ENCODE data around the gene MIOX. TPM values are rescaled to one million over a fixed set of nuclear protein-coding genes. Genes with fewer than 3 reads are reported as not detected.
A peak's percentile ranks its signal among the peaks of the same experiment; 100 is the strongest.

MIOX gene
- polyA plus RNA-seq, 3 donors from 2014 or later: not detected

DNA sequence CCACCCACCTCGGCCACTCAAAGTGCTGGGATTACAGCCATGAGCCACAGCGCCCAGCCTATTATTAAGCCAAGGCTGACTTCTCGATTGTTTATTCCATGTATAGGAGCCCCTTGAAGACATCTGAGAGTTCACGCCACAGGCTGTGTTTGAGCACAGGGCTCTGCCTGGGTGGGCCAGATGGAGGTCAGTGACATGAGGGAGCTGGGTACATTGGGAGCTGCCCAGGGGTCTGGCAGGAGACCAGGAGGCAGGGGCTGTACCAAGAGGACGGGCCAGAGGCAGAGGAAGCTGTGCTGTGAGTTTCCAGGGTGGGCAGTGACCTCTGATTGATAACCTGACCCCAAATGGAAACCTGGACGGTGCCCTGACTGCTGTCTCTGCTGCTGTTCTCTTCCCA is 15.4 kb downstream of the MIOX start:
- no peak for DNase-seq
- peaks cover 5 to 10% of the 10 kb centered on the region in 2 donors for H3K4me1 Mint-ChIP-seq
- no peak overlapping the region for H3K4me3 Mint-ChIP-seq
- no peak overlapping the region for H3K27ac Mint-ChIP-seq
- H3K27me3 Mint-ChIP-seq (ENCODE audit: low read depth in 3 of 3): peaks cover 0 to 6% (median 1%) of the 10 kb centered on the region in 3 donors
- H3K36me3 Mint-ChIP-seq: no peaks in the 10 kb centered on the region
- no peaks in the 10 kb centered on the region for H3K9me3 Mint-ChIP-seq

DNA sequence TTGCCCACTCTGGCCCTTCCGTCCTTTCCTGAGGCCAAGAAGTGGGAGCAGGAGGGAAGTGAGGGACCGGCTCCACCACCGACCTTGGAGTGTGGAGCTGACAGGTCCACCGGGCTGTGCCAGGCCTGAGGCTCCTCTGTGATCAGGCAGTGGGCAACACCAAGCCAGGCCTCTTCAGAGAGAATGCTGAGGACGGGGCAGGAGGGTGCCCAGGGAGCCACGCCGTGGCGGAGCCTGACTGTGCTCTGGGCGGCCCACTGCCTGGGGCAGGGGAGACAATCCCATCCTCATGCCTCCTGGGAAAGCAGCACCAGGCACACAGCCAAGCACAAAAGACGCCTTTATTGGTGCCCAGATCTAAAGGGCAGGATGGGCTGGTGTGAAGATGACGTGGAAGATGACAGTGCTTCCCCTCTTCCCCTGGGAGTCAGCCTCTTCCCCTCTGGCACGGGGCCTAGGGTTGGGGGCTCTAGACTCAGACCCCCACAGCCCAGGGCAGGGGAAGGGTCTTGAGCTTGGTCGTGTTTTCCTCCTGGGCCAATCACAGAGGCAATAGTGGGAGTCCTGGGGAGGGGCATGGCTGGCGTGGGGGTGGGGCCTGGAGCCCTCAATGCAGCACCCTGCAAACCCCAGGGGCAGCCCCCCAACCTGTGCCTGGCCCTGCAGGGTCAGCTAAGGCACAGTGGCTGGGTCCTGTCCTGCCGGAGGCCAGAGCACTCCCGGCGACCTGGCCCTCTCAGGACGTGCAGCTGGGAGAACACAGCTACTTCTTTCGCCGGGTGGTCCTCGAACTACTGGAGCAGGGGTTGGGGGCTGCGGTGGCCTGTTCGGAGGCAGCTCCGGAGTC is 16.2 kb downstream of the MIOX start:
- Mint-ChIP-seq H3K27me3 (ENCODE audit: low read depth in 3 of 3) (peaks cover 0 to 4% (median 0%) of the 10 kb centered on the region in 3 donors), H3K4me3 (no peak overlapping the region), H3K4me1 (peaks cover 8 to 10% of the 10 kb centered on the region in 2 donors), H3K27ac (no peak overlapping the region), H3K36me3 (no peaks in the 10 kb centered on the region), H3K9me3 (no peaks in the 10 kb centered on the region)
- no peak for DNase-seq

DNA sequence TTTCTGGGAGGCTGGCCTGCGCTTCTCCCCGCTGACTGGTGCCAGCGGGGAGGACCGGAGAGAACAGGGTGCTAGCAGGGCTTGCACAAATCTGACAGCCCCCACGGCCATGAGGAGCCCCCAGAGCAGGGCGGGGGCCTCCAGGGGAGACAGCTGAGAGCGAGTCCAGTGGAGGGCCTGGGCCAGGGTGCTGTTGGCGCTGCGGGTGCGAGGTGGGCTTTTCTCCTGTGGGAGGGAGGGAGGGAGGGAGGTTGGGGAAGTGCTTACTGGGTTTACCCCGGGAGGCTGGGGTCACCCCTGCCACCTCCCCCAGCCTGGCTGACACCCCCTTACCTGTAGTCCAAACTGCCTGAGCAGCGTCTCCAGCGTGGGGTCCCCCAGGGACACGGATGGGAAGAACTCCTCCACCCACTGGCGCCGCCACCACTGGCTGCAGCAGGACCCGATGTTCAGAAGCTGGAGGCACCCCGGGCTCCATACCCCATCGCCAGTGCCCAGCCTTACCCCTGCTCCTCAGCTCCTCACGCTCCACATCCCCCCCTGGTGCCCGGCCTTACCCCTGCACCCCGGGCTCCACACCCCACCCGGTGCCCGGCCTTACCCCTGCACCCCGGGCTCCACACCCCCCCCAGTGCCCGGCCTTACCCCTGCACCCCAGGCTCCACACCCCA is 17.0 kb downstream of the MIOX start:
- no peak for DNase-seq
- Mint-ChIP-seq H3K4me1 (peaks cover 10 to 12% of the 10 kb centered on the region in 2 donors), H3K36me3 (no peaks in the 10 kb centered on the region), H3K27ac (no peak overlapping the region), H3K27me3 (ENCODE audit: low read depth in 3 of 3) (peaks cover 3 to 6% (median 3%) of the 10 kb centered on the region in 3 donors), H3K4me3 (no peak overlapping the region), H3K9me3 (no peaks in the 10 kb centered on the region)

DNA sequence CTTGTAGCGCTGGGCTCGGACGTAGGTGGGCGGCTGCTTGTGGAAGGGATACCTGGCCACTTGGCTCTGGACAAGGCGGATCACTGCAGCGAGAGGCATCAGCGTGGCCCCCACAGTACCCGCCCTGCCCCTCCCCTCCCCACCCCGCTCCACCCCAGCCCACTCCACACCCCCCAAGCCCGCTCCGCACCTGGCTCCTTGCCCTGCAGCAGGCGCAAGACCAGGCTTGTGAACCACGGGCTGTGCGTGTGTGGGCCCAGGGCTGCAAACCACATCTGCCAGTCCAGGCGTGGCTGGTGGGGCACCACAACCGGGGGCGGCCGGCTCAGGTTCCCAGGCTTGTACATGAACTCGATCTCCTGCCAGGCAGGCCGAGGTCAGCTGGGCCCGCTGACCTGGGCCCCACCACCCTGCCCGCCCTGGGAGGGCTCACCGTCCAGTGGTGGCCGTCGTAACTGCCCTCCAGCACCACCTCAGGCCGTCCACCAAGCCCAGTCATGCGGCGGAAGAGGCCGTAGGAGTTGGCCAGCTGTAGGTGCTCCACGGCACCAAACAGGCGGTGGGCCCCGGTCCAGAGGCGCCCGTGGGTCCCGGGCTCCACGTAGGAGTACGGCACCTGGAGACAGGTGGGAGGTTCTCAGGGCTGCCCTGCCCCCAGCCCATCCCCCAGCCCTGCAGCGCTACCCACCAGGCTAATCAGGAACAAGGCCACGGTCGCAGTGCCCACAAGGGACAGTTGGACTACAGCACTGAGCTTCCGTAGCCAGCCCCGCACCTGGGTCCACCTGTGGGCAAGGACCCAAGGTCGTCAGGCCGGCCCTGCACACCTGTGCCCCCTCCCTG is 17.9 kb downstream of the MIOX start:
- H3K4me1 Mint-ChIP-seq: peaks cover 16 to 22% of the 10 kb centered on the region in 2 donors
- no peaks in the 10 kb centered on the region for H3K9me3 Mint-ChIP-seq
- H3K27ac Mint-ChIP-seq: no peak overlapping the region
- H3K36me3 Mint-ChIP-seq: no peaks in the 10 kb centered on the region
- no peak overlapping the region for H3K4me3 Mint-ChIP-seq
- DNase-seq: no peak
- peaks cover 3 to 7% (median 3%) of the 10 kb centered on the region in 3 donors for H3K27me3 Mint-ChIP-seq (ENCODE audit: low read depth in 3 of 3)

DNA sequence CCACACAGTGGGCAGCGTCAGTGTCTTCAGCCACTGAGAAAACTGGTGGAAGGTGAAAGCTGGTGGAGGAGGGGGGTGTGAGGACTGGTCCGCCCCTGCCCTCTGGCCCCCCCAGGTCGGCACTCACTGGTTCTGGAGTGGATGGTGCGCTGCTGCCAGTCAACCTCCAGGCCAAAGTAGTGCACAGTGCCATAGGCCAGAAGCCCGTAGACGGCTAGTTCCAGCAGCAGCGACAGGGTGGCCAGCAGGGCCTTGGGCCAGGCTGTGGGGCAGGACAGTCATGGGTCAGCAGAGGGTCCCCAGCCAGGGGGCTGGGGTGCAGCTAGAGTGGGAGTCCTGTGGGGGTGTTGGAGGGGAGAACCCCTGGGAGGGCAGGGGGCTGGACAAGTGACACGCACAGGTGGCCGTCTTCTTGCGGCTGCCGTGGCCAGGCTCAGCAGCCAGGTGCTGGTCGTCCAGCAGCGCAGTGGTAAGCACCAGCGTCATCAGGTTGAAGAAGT is 18.7 kb downstream of the MIOX start:
- no peaks in the 10 kb centered on the region for H3K9me3 Mint-ChIP-seq
- H3K4me3 Mint-ChIP-seq: peak overlapping the region in 1 of 5 donors; percentile 8
- peaks cover 19 to 23% of the 10 kb centered on the region in 2 donors for H3K4me1 Mint-ChIP-seq
- H3K27ac Mint-ChIP-seq: no peak overlapping the region
- H3K36me3 Mint-ChIP-seq: no peaks in the 10 kb centered on the region
- peaks cover 3 to 7% (median 4%) of the 10 kb centered on the region in 3 donors for H3K27me3 Mint-ChIP-seq (ENCODE audit: low read depth in 3 of 3)
- DNase-seq: no peak

DNA sequence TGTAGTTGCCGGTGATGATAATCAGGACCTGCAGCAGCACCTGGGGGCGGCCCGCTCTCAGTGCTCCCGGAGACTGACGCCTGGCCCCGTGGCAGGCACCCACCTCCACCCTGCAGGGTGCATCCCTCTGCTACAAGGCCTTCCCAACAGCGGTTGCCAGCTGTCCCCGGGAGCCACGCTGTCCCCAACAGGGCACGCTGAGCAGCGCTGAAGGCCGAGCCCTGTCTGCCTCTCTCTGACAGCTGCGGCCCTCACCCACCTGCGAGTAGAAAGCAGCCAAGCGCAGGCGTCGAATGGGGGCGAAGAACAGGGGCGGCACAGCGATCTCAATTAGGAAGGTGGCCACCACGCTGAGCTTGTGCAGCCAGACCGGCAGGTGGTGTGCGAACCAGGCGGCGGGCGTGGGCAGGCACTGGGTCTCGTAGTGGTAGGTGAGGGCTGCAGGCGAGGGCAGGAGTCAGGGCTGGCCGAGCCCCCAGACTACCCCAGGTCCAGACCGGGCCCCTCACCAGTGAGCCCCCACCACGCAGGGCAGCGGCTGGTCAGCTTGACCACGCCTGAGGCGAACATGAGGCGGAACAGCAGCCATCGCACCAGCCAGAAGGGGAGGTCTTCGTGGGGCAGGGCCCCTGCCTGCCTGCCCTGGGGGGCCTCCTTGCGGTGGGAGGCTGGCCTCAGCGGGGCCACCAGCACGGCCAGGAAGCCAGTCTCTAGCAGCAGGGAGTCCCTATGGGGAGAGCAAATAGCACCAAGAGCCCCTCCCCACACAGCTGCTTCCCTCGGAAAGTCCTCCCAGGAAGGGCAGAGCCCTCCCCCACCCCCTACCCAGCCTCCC is 19.3 kb downstream of the MIOX start:
- Mint-ChIP-seq H3K9me3 (no peaks in the 10 kb centered on the region), H3K4me3 (peak overlapping the region in 4 of 5 donors; percentile 32 to 93 (median 92)), H3K4me1 (peaks cover 19 to 23% of the 10 kb centered on the region in 2 donors), H3K27ac (peak overlapping the region in 1 of 6 donors; percentile 16), H3K36me3 (no peaks in the 10 kb centered on the region), H3K27me3 (ENCODE audit: low read depth in 3 of 3) (peaks cover 3 to 7% (median 4%) of the 10 kb centered on the region in 3 donors)
- DNase-seq: no peak

DNA sequence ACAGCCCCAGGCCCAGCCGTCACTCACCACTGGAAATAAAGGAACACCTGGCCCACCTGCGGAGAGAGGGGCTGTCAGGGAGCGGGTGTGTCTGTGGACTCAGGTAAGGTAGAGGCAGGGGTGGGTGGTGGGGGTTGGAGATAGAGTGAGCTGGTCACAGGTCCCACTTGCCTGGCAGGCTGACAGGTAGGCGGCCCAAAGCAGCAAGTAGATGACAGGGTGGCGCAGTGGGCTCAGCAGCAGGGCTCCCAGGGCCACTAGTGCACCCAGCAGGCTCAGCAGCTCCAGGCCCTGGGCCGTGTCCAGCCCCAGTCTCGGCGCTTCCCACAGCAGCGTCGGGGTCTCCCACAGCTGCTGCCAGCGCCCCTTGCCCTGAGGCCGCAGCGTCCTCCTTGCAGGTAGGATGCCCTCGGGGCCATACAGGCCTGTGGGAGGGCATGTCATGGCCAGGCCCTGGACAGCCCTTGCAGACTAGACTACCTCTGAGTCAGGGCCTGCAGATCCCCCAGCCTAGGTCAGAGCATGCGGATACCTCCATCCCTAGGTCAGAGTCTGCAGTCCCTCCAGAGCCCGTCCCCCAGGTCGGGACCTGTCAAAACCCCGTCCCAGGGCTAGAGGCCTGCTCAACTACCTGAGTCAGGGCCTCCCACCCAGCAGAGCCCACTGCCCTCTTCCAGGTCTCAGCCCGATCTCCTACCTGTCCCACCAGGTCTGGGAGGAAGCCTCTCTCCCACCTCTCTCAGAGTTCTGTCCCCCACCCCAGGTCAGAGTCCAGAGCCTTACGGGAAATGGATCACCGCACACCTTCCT is 20.2 kb downstream of the MIOX start:
- H3K9me3 Mint-ChIP-seq: no peaks in the 10 kb centered on the region
- no peak for DNase-seq
- H3K27ac Mint-ChIP-seq: peak overlapping the region; percentile 80 to 96 (median 92)
- H3K4me3 Mint-ChIP-seq: peak overlapping the region; percentile 85 to 93 (median 91)
- H3K27me3 Mint-ChIP-seq (ENCODE audit: low read depth in 3 of 3): peaks cover 3 to 7% (median 4%) of the 10 kb centered on the region in 3 donors
- peaks cover 19 to 23% of the 10 kb centered on the region in 2 donors for H3K4me1 Mint-ChIP-seq
- H3K36me3 Mint-ChIP-seq: no peaks in the 10 kb centered on the region

DNA sequence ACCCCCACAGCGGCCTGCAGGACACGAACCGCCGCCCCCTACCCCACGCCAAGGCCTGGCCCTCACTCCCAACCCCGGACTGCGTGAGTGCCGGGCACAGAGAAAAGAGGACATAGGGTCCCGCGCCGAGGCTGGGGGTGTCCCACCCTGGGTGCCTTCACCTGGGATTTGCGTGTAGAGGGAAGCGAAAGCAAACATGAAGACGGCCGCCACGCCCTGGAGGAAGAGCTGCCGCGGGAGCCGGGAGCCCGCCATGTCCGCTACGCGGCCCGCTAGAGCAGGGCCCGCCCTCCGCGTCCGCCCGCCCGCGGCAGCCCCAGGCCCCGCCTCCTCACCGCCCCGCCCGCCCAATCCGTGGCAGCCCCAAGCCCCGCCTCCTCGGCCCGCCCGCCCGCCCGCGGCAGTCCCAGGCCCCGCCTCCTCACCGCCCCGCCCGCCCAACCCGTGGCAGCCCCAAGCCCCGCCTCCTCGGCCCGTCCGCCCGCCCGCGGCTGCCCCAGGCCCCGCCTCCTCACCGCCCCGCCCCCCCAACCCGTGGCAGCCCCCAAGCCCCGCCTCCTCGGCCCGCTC is 20.8 kb downstream of the MIOX start, which contains the start of gene LMF2:
TSS of gene LMF2 (minus strand) at position 282 of the 570 bp plus-strand sequence. CDS start at position 255, 27 bp downstream.
- H3K4me3 Mint-ChIP-seq: peak within 1 kb of the TSS; percentile 92 to 95 (median 94)
- H3K27me3 Mint-ChIP-seq (ENCODE audit: low read depth in 3 of 3): peaks cover 3 to 7% (median 4%) of the 10 kb centered on the region in 3 donors
- no peaks in the 10 kb centered on the region for H3K9me3 Mint-ChIP-seq
- peak within 1 kb of the TSS; percentile 94 to 99 (median 97) for H3K27ac Mint-ChIP-seq
- no peaks in the 10 kb centered on the region for H3K36me3 Mint-ChIP-seq
- peaks cover 19 to 23% of the 10 kb centered on the region in 2 donors for H3K4me1 Mint-ChIP-seq
- DNase-seq: peak; percentile 86 to 92 (median 89)

DNA sequence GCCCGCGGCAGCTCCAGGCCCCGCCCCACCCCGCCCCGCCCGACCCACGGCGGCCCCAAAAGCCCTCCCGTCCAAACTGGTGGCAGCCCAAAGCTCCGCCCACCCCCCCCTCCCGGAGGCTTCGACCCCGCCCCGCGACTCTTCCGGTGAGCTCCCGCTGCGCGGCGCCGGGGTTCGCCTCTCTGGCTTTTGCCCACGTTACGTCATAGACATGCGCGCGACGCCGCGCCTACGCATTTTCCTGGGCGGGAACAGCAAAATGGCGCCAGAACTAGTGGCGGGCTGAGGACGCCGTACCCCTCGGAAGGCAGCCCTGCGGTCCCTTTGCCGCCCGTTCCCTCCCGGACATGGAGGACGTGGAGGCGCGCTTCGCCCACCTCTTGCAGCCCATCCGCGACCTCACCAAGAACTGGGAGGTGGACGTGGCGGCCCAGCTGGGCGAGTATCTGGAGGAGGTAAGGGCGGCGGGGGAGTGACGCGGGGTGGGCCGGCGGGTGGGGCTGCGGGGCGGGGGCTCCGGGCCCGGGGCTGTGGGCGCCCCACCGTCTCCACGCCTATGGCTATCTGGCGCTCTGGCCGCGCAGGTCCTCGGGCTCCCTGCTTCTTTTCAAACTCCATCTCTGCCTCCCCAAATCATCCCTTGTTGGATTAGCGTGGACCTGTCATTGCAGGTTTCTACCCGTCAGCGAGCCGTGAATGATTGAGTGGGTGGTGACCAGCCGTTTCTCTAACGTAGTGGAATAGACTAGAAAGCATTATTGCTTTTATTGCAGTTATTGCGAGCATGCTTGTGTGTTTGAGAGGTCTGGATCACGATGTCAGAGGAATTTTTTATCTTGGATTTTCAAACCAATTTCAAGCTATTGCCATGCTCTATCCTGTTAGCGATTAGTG is 21.6 kb downstream of the MIOX start, which contains the start of gene NCAPH2:
TSS of gene NCAPH2 (plus strand) at position 234 of the 894 bp plus-strand sequence. CDS start at position 348, 114 bp downstream.
- Mint-ChIP-seq H3K4me3 (peak within 1 kb of the TSS; percentile 92 to 95 (median 94)), H3K4me1 (peaks cover 19 to 23% of the 10 kb centered on the region in 2 donors), H3K36me3 (no peaks in the 10 kb centered on the region), H3K27me3 (ENCODE audit: low read depth in 3 of 3) (peaks cover 3 to 7% (median 4%) of the 10 kb centered on the region in 3 donors), H3K9me3 (no peaks in the 10 kb centered on the region), H3K27ac (peak within 1 kb of the TSS; percentile 94 to 99 (median 97))
- DNase-seq: peak; percentile 96 to 98 (median 97)

DNA sequence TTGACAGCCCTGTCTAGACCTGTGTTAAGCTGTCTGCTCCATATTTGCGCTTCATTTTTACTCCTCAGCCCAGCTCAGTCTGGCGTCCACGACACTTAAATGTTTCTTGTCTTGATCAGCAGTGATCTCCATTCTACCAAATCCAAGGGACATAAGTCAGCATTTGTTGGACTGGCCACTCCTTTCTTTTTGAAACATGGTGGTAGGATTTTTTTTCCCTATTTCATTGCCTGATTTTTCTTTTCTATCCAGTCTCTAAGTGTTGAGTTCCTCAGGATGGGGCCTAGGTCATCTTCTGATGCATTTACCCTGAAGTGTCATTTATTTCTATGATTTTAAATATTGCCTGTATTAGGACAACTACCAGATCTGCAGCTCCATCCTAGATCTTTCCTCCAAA is 22.2 kb downstream of the MIOX start:
- Mint-ChIP-seq H3K27ac (peak overlapping the region; percentile 94 to 99 (median 97)), H3K9me3 (no peaks in the 10 kb centered on the region), H3K36me3 (no peaks in the 10 kb centered on the region), H3K27me3 (ENCODE audit: low read depth in 3 of 3) (peaks cover 3 to 7% (median 4%) of the 10 kb centered on the region in 3 donors), H3K4me1 (peaks cover 19 to 23% of the 10 kb centered on the region in 2 donors), H3K4me3 (peak overlapping the region; percentile 92 to 95 (median 94))
- DNase-seq: no peak

DNA sequence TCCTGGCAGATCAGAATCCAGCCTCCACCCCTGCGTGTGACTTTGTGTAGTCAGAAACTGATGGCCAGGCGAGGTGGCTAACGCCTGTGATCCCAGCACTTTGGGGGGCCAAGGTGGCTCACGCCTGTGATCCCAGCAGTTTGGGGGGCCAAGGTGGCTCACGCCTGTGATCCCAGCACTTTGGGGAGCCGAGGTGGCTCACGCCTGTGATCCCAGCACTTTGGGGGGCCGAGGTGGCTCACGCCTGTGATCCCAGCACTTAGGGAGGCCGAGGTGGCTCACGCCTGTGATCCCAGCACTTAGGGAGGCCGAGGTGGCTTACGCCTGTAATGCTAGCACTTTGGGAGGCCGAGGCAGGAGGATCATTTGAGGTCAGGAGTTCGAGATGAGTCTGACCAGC is 26.5 kb downstream of the MIOX start:
- no peak overlapping the region for H3K4me3 Mint-ChIP-seq
- H3K27ac Mint-ChIP-seq: no peak overlapping the region
- peaks cover 2 to 8% (median 7%) of the 10 kb centered on the region in 3 donors for H3K27me3 Mint-ChIP-seq (ENCODE audit: low read depth in 3 of 3)
- no peak for DNase-seq
- no peaks in the 10 kb centered on the region for H3K9me3 Mint-ChIP-seq
- H3K4me1 Mint-ChIP-seq: peaks cover 17 to 19% of the 10 kb centered on the region in 2 donors
- H3K36me3 Mint-ChIP-seq: no peaks in the 10 kb centered on the region

Data from immature natural killer cell (primary cell).